Endothelial cell of umbilical vein (primary cell): ENCODE measurements around the gene EIF5AL1. TPM values are rescaled to one million over a fixed set of nuclear protein-coding genes. Genes with fewer than 3 reads are reported as not detected.
A peak's percentile ranks its signal among the peaks of the same experiment; 100 is the strongest.

Experiments used
- BruUV-seq: library from RNA; stranded (reverse); fragments of 400-500 nt; replicated peaks from 2 replicates; lab custom pipeline; 2021; lab: Mats Ljungman, UMichigan
- CTCF ChIA-PET: fragments of 300-600, 350-600 bp; sonication (Branson Sonifier 250); formaldehyde crosslinking; loops from one replicate; lab custom pipeline; 2021; ENCODE audit warnings: antibody characterized with exemption, inconsistent platforms; lab: Charles Lee
- POLR2A ChIA-PET: fragments of 300-600, 350-600 bp; sonication (Branson Sonifier 250); formaldehyde crosslinking; loops from one replicate; lab custom pipeline; 2021; ENCODE audit warnings: antibody characterized with exemption, inconsistent platforms; lab: Charles Lee
- DNase-seq: peaks from one replicate; pipeline ENCODE4 v3.0.0-alpha.2; 2011; ENCODE audit warnings: low read depth, low spot score
- FAIRE-seq: peaks from 2 replicates; lab custom pipeline; 2011; peaks lifted over from hg19 to GRCh38; lab: Jason Lieb, UNC
- H2AFZ ChIP-seq: 2 replicates; pipeline ENCODE4 v1.6.0; 2012; ENCODE audit warnings: low read depth, low read length, control low read depth, inconsistent platforms
- H3K27ac ChIP-seq: 2 replicates; pipeline ENCODE4 v1.5.1; 2011; ENCODE audit warnings: low read depth, mild to moderate bottlenecking, control low read depth, low read length, moderate library complexity; ENCODE audit not compliant: insufficient read depth
- H3K27me3 ChIP-seq, 2 experiments: 2 replicates each; pipeline versions ENCODE4 v1.6.0 to v1.6.1; 2011; ENCODE audit warnings: low read length in 2 of 2, mixed read lengths in 1 of 2; ENCODE audit not compliant: control insufficient read depth in 2 of 2, insufficient read depth in 2 of 2
- H3K36me3 ChIP-seq, 2 experiments: 2 replicates in 1 of 2; 3 replicates in 1 of 2; pipeline ENCODE4 v1.5.1; 2011; ENCODE audit warnings: low read length in 2 of 2, mild to moderate bottlenecking in 1 of 2, moderate library complexity in 1 of 2; ENCODE audit not compliant: control insufficient read depth in 2 of 2, insufficient read depth in 2 of 2; ENCODE audit errors: extremely low read depth in 1 of 2
- H3K4me1 ChIP-seq: 3 replicates; pipeline ENCODE4 v1.5.1; 2011; ENCODE audit warnings: mild to moderate bottlenecking, low read length; ENCODE audit not compliant: control insufficient read depth, insufficient read depth; ENCODE audit errors: extremely low read depth
- H3K4me2 ChIP-seq: 2 replicates; pipeline ENCODE4 v1.6.1; 2011; ENCODE audit warnings: low read length, control low read depth, mixed read lengths; ENCODE audit not compliant: insufficient read depth
- H3K4me3 ChIP-seq, 3 experiments: fragments of 200-600 bp in 1 of 3; sonication (generic), shearing (Covaris generic) in 1 of 3; replicated peaks in 1 of 3; 2 replicates each; pipeline ENCODE4 v1.5.1; 2011 to 2016; ENCODE audit warnings: control low read depth in 3 of 3, low read length in 3 of 3, mild to moderate bottlenecking in 2 of 3, inconsistent platforms in 1 of 3, low read depth in 1 of 3, moderate library complexity in 1 of 3; ENCODE audit not compliant: insufficient read depth in 1 of 3
- H3K79me2 ChIP-seq: 2 replicates; pipeline ENCODE4 v1.6.0; 2012; ENCODE audit warnings: low read length, inconsistent platforms; ENCODE audit not compliant: control insufficient read depth, insufficient read depth
- H3K9ac ChIP-seq: replicated peaks from 2 replicates; pipeline ENCODE3; 2011; ENCODE audit warnings: low read length, control low read depth; ENCODE audit not compliant: insufficient read depth; ENCODE audit errors: extremely low read depth
- H3K9me1 ChIP-seq: replicated peaks from 3 replicates; pipeline ENCODE4 v1.6.0; 2011; ENCODE audit warnings: mild to moderate bottlenecking, low read length; ENCODE audit not compliant: control insufficient read depth, insufficient read depth; ENCODE audit errors: extremely low read depth
- H3K9me3 ChIP-seq: replicated peaks from 2 replicates; pipeline ENCODE4 v1.5.1; 2012; ENCODE audit warnings: low read length, inconsistent platforms; ENCODE audit not compliant: control insufficient read depth, insufficient read depth
- H4K20me1 ChIP-seq: replicated peaks from 2 replicates; pipeline ENCODE3; 2011; ENCODE audit warnings: mild to moderate bottlenecking, low read length; ENCODE audit not compliant: control insufficient read depth, insufficient read depth; ENCODE audit errors: extremely low read depth
- POLR2AphosphoS5 ChIP-seq: IDR thresholded peaks from 2 replicates; pipeline ENCODE4 v1.6.1; 2012; ENCODE audit warnings: low read depth, mild to moderate bottlenecking, control low read depth, low read length, moderate library complexity; ENCODE audit not compliant: insufficient read depth
- dilution Hi-C: fragments of 300-500 bp; cut with MboI; formaldehyde crosslinking; loops from one replicate; pipeline ENCODE4 v1.15.0; 2019; ENCODE audit warnings: low sequenced_read_pairs; ENCODE audit not compliant: extremely low pct_ligation_motif_present
- intact Hi-C: fragments of 100-400 bp; cut with micrococcal nuclease; formaldehyde crosslinking; loops from one replicate; pipeline ENCODE4 v1.10.0; 2022
- polyA plus RNA-seq, 4 experiments: library from polyadenylated mRNA; depleted of rRNA in 3 of 4; stranded (reverse) in 3 of 4; unstranded in 1 of 4; fragments of >200 nt; gene quantifications; 2 replicates each; pipeline versions ENCODE4 v1.2.1 to v1.2.3, GENCODE V29; 2011 to 2012; ENCODE audit warnings: missing spikeins in 1 of 4
- total RNA-seq: library from RNA; stranded (reverse); gene quantifications from 2 replicates; pipeline ENCODE4 v1.2.3, GENCODE V29; 2021
- TF ChIP-seq, protein P1 (sequence below), 2 donors: IDR thresholded peaks; 1 replicate in 1 of 2; 2 replicates in 1 of 2; pipeline ENCODE4 v1.5.1; 2011; ENCODE audit warnings: low read length in 2 of 2, mild to moderate bottlenecking in 2 of 2, moderate library complexity in 2 of 2, control low read depth in 1 of 2, inconsistent platforms in 1 of 2, low read depth in 1 of 2; ENCODE audit not compliant: insufficient read depth in 1 of 2; ENCODE audit errors: extremely low read depth in 1 of 2
- TF ChIP-seq, protein P2 (sequence below): IDR thresholded peaks from 2 replicates; pipeline ENCODE4 v1.6.1; 2011; ENCODE audit not compliant: insufficient read depth, insufficient read length

The EIF5AL1 gene
- total and polyA plus RNA-seq, 2 donors (not counting 3 experiments of a cell fraction or from before 2014, with no cell fraction given): 0.29 to 1.0 TPM

DNA sequence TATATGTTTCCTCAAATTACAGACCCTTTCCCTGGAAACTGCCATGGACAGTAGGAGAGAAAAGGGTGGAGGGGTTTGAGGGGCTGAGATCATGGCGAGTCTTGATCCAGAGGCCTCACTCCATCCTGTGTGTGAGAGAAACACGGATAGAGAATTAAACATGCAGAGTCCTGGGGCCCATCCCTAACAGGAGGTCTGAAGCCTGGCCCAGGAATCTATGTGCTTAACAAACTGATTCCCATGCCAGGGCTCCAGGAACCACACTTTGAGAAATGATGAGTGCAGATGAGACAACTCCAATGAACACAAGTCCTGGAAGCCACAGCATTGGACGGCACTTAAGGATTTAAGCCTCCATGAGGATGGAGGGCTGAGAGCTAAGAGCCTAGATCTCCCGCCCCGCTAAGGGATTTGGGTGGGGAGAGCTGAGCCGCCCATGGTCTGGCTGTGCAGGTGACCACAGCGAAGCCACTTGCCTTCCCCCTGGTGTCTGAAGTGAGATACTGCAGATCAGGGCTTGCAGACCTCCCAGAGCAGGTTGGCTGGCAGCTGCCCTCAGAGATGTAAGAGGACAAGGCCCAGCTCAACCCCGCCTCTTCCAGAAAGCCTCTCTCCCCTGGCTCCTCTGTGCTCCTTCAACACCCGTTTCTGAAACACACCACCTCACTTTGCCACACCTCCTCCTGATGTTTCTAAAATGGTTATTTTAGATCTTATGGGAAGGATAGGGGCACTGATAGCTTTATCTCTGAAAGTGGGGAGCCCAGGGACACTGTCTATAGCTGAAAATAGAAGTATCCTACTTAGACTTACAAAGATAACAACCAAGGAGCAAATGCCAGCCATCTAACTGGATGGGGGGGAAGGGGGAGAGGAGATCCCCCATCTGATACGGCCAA is 24.8 kb upstream of the EIF5AL1 start:
- DNase-seq (peak; percentile 50), FAIRE-seq (peak; percentile 80)
- Histone ChIP-seq H3K4me1 (no peaks in the 10 kb centered on the region), H3K9me1 (no peaks in the 10 kb centered on the region), H3K79me2 (no peaks in the 10 kb centered on the region), H3K9ac (no peak overlapping the region), H3K36me3 (no peaks in the 10 kb centered on the region), H3K4me2 (no peak overlapping the region), H3K27me3 (peaks cover 3 to 6% of the 10 kb centered on the region in 2 experiments), H2AFZ (no peak overlapping the region), H3K27ac (no peak overlapping the region), H3K9me3 (no peaks in the 10 kb centered on the region), H3K4me3 (no peak overlapping the region), H4K20me1 (no peaks in the 10 kb centered on the region)
- intact Hi-C loops: loop anchor here (1.0 kb wide), 2 partner anchors 87 to 113 kb away; no protein-coding TSS in a partner anchor
- dilution Hi-C loops: no loop called here
- POLR2A ChIA-PET: no interaction called here
- CTCF ChIA-PET: interaction anchor here (0.8 to 10.8 kb wide), 16 partner anchors 9 to 195 kb away, joined by 3 to 252 read pairs (median 5); partner anchors contain the start of gene ZCCHC24
- no TSS peak for BruUV-seq
- TF ChIP-seq, protein P1, sequence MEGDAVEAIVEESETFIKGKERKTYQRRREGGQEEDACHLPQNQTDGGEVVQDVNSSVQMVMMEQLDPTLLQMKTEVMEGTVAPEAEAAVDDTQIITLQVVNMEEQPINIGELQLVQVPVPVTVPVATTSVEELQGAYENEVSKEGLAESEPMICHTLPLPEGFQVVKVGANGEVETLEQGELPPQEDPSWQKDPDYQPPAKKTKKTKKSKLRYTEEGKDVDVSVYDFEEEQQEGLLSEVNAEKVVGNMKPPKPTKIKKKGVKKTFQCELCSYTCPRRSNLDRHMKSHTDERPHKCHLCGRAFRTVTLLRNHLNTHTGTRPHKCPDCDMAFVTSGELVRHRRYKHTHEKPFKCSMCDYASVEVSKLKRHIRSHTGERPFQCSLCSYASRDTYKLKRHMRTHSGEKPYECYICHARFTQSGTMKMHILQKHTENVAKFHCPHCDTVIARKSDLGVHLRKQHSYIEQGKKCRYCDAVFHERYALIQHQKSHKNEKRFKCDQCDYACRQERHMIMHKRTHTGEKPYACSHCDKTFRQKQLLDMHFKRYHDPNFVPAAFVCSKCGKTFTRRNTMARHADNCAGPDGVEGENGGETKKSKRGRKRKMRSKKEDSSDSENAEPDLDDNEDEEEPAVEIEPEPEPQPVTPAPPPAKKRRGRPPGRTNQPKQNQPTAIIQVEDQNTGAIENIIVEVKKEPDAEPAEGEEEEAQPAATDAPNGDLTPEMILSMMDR (IDR thresholded peaks at IDR 0.05; ENCODE audit: extremely low read depth in 1 of 2, insufficient read depth in 1 of 2, low read depth in 1 of 2, low read length in 2 of 2): peak; percentile 60 to 86
- no peak for TF ChIP-seq POLR2AphosphoS5
- TF ChIP-seq, protein P2, sequence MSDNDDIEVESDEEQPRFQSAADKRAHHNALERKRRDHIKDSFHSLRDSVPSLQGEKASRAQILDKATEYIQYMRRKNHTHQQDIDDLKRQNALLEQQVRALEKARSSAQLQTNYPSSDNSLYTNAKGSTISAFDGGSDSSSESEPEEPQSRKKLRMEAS: no peak
